GM12872 (cell line): ENCODE data around the gene FBXO11.

Experiments used
- CTCF ChIP-seq: IDR thresholded peaks from 3 replicates; pipeline ENCODE4 v1.5.1; 2011; ENCODE audit warnings: low read depth, mild to moderate bottlenecking, low read length, moderate library complexity; ENCODE audit not compliant: insufficient read depth

The FBXO11 gene

GRCh38 chr2:47869859-47870595 lies 36.3 kb downstream of the FBXO11 start:
- no peak for TF ChIP-seq CTCF

GRCh38 chr2:47868611-47869352 lies 37.5 kb downstream of the FBXO11 start:
- TF ChIP-seq CTCF: no peak

- TF ChIP-seq CTCF: no peak
These were observed 39.1 kb downstream of the FBXO11 start for GRCh38 chr2:47867205-47867604.

GRCh38 chr2:47864566-47864965 lies 41.7 kb downstream of the FBXO11 start:
- TF ChIP-seq CTCF: no peak

GRCh38 chr2:47862949-47863348 lies 43.3 kb downstream of the FBXO11 start:
- no peak for TF ChIP-seq CTCF

- TF ChIP-seq CTCF: no peak
These were observed 56.1 kb downstream of the FBXO11 start for GRCh38 chr2:47850198-47850597.

- TF ChIP-seq CTCF: no peak
These were observed 56.9 kb downstream of the FBXO11 start for GRCh38 chr2:47849368-47849767.
